NCI-H1105 treated with DMSO at 0.1 percent for 48 hours (cell line): ENCODE data around the gene PSME4.
"Not testable (repeated sequence)": the region's sequence is repeated elsewhere in the genome, so short reads cannot be mapped to it uniquely, and the experiment has no call there.

ENCODE experiments used
- DNase-seq: peaks from one replicate; lab custom pipeline; 2025; lab: John Stamatoyannopoulos, UW

Gene PSME4

GRCh38 chr2:53842891-53843290, 127.9 kb downstream of the PSME4 start:
- no peak for DNase-seq

DNA sequence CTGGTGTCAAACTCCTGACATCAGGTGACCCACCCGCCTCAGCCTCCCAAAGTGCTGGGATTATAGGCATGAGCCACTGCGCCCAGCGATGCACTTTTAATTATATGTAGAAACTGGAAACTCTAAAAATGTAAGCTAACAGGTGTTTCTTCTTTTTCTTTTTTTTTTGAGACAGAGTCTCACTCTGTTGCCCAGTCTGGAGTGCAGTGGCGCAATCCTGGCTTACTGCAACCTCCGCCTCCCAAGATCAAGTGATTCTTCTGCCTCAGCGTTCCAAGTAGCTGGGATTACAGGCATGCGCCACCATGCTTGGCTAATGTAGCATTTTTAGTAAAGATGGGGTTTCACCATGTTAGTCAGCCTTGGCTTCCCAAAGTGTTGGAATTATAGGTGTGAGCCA, 129.1 kb downstream of the PSME4 start:
- DNase-seq: not testable (repeated sequence)

DNA sequence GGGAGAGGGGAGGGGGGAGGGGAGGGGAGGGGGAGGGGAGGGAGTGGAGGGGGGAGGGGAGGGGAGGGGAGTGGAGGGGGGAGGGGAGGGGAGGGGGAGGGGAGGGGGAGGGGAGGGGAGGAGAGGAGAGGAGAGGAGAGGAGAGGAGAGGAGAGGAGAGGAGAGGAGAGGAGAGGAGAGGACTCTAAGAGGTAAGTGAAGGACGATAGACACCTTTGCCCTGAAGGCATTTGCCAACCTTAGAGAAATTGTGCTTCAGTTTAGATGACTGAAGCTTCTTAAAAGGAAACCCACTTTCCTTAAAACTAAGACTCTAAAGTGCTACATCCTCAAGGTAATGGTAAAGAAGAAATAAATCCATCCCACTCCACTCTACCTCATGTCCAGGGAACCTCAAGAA, 130.2 kb downstream of the PSME4 start:
- no peak for DNase-seq

GRCh38 chr2:53829980-53830290, 140.9 kb downstream of the PSME4 start:
- DNase-seq: not testable (repeated sequence)

DNA sequence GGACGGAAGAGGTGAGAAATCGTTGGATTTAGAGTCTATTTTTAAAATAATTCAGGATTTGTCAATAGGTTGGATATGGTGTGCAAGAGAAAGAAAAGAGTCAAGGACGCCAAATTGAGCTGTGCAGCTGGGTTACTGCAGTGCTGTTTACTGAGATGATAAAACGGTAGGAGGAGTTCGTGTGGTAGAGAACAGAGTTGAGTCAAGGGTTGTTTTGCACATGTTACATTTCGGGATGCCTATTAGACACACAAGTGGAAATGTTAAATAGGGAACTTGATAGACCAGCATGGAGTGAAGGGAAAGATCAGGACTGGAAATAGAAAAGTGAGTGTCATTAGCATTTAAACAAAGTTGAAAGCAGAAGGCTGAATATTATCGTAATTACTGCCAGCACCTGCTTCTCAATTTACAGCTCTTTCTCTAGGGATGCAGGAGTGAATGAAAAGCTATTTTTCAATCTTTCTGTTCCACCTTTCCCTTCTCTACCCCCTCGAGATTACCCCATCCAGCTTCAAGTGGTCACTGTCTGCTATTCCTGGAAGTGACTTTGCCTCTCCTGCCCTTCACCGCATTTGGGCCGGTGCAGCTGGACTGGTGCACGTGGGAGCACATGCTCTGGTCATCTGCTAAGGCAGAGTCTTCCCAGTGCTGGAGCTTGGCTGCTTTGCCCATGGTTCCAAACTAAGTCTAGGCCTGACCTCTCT, 141.4 kb downstream of the PSME4 start:
- DNase-seq: peak; percentile 71

DNA sequence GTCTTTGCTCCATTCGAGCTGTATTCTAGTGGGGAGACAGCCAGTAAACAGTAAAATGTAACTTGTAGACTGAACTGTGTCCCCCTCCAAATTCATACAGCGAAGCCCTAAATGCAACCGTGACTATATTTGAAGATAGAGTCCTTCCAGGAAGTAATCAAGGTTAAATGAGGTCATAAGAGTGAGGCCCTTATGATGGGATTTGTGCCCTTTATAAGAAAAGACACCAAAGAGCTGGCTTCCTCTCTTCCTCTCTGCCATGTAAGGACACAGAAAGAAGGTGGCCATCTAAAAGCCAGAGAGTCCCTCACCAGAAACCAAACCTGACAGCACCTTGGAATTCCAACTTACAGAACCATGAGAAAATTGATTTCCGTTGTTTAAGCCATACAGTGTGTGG, 142.5 kb downstream of the PSME4 start:
- no peak for DNase-seq

DNA sequence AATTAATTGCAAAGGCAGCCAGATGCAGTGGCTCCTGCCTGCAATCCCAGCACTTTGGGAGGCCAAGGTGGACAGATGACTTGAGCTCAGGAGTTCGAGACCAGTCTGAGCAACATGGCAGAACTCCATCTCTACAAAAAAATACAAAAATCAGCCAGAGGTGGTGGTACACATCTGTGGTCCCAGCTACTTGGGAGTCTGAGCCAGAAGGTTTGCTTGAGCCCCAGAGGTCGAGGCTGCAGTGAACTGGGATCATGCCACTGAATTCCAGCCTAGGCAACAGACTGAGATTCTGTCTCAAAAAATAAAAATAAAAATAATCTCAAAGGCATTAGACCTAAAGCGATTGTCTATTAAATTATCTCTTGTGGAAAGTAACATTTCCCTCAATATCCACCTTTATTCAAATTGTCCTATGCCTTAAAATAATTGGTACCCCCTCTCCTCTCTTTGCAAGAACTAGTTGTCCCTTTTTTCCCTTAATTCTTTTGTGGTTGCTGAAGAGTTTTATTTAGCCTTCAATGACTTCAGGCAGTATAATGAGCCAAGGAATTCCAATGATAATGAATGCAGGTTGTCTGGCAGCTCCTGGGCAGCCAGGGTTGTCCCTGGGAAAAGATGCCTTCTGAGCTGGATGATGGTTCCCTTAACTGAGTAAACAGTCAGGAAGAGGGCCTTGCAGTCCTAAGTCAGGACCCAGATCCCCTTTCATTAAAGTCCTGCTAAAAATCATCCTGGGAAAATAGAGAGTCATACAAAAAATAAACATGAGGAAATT, 143.2 kb downstream of the PSME4 start:
- no peak for DNase-seq

DNA sequence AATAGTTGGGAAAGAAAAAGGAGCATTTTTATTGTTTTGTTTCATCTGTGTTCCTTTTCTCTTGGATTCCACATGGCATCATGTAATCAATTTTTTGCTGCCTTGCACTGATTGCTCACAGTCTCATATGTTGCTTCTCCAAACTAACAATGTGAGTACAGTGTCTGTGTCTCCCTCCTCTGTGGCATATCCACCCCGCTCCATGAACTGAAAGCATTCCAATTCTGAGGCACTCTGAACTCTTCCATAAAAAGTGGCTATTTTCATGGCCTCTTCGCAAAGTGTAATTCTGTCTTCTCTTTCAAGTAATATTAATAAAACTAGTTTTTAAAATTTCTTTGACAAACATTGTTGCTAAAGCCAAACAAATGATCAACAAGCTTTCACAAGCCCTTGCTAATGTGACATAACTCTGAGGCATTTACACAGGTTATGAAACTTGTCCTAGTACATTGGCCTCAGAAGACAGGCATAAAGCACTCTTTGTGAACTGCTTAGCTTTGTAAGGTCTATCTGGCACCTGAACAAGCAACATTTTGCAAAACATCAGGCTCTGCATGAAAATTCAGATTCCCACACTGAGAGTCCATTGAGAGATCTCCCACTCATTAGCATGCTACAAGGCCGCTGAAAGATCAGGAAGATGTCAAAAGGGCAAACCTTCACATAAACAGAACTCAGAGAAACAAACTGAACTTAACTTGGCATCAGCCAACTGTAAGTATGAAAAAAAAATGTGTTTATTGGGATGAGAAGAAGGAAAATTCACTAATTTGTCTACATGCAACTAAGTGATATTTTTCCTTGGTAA, 144.0 kb downstream of the PSME4 start:
- no peak for DNase-seq

DNA sequence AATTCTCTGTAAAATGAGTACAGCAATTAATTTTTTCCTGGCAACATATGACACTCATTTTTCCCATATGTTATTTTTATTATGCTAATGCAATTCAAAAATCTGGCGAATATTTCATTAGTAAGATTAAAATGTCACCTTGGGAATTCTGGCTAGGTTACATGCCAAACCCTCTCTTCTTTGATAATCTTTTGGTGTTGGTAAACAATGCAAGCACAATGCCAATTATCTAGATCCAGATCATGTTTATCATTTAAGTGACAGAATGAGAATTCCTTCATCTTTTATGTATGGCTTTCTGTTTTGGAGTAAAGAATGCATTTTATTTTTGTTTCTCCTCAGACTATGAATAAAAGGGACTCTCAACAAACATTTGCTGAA, 144.8 kb downstream of the PSME4 start:
- DNase-seq: no peak

GRCh38 chr2:53823639-53824038, 147.2 kb downstream of the PSME4 start:
- not testable (repeated sequence) for DNase-seq

DNA sequence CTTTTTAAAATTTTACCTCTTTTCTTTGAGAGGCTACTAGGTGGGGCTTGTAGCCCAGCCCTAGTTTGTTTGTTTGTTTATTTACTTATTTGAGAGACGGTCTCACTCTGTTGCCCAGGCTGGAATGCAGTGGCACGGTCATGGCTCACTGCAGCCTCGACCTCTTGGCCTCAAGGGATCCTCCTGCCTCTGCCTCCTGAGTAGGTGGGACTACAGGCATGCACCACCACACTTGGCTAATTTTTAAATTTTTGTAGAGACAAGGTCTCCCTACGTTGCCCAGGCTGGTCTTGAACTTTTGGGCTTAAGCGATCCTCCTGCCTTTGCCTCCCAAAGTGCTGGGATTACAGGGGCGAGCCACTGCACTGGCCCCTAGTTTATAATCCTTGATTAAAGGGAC, 149.0 kb downstream of the PSME4 start:
- DNase-seq: no peak

GRCh38 chr2:53820711-53821110, 150.1 kb downstream of the PSME4 start:
- no peak for DNase-seq

DNA sequence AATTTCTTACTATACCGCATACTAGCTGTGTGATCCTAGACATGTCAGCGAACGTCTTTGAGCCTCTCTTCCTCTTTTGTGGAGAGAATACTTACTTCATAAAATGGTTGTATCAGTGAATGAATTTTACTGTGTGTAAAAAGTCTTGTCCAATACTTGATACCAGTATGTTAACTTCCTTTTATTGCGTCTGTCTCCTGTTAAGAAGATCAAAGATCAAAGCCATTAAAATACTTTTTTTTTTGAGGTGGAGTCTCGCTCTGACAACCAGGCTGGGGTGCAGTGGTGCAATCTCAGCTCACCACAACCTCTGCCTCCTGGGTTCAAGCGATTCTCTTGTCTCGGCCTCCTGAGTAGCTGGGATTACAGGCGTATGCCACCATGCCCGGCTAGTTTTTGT, 150.7 kb downstream of the PSME4 start:
- DNase-seq: no peak

DNA sequence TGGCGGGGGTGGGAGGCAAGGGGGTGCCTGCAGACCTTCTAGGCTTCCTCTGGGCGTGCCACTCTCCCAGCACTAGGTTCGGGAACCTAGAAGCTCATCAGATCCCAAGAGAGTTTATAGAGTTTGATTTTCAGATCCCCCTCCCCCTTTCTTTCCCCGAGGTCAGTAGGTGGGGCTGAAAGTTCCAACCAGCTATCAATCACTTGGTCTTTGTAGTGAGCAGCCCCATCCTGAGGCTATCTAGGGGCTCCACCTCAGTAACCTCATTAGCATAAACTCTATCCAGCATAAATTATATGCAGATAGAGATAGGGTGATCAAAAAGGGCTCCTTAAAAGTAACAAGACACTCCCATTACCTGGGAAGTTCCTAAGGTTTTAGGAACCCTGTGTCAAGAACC, 151.2 kb downstream of the PSME4 start:
- DNase-seq: no peak

GRCh38 chr2:53818854-53819435, 151.8 kb downstream of the PSME4 start:
- DNase-seq: no peak
